SK-MEL-5 (cell line): ENCODE measurements around the gene NR2F1-AS1. TPM values are rescaled to one million over a fixed set of nuclear protein-coding genes. Genes with fewer than 3 reads are reported as not detected.

ENCODE experiments used
- DNase-seq: peaks from one replicate; pipeline ENCODE4 v3.0.0-alpha.2; 2016; ENCODE audit warnings: low read depth, low spot score
- in situ Hi-C: cut with HindIII; loops from 2 replicates; pipeline ENCODE4 v1.10.0; 2016; ENCODE audit warnings: low sequenced_read_pairs, high pct_unique_total_duplicates, low pct_unique_long_range_greater_than_20kb
- total RNA-seq: library from RNA; depleted of rRNA; stranded (reverse); fragments of >200 nt; shearing (Covaris generic); gene quantifications from 2 replicates; pipeline ENCODE4 v1.2.3, GENCODE V29; 2014

Gene NR2F1-AS1
- total RNA-seq, 1 experiment from 2014 or later: 0.11 TPM

DNA sequence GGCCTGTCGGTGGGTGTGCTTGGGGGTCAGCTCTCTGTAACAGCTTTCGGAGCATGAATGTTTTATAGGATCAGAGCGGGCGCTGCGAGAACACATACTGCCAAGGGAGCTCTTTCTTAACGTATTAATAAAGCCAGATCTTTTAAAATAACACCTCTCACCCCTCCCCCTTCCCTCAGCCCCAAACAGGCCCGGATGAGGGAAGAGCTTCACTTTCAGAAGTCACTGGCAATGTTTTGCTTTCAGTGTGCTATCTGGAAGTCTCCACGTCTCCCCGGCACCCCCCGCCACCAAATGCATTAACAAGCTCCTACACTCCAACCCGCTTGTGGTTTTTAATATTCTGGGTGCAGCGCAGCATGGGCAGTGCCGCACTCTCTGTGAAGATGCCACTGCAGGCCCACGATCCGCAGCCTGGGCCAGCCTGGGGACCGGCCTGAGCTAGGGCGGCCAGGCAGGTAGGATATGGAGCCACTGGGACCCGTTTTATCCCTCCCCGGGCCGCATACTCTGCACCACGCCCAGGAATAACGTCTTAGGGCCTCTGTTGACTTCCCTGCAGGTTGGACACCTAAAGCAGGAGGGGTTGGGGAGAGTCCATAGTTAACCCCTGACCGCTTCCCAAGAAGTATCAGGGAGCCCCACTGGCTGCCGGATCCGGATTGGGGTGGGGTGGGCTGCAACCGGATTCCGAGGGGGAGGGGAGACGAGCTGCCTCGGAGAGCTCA, 14.6 kb upstream of the NR2F1-AS1 start:
- no peak for DNase-seq
- in situ Hi-C loops: no loop called here

GRCh38 chr5:93594591-93595419, 13.8 kb upstream of the NR2F1-AS1 start:
- in situ Hi-C loops: no loop called here

GRCh38 chr5:93593476-93594131, 12.6 kb upstream of the NR2F1-AS1 start:
- in situ Hi-C loops: no loop called here
- DNase-seq: no peak

More at GRCh38 chr5:93594591-93595419, 13.8 kb upstream of the NR2F1-AS1 start:
- DNase-seq: no peak

GRCh38 chr5:93592883-93593282, 11.9 kb upstream of the NR2F1-AS1 start:
- DNase-seq: no peak
- in situ Hi-C loops: no loop called here

DNA sequence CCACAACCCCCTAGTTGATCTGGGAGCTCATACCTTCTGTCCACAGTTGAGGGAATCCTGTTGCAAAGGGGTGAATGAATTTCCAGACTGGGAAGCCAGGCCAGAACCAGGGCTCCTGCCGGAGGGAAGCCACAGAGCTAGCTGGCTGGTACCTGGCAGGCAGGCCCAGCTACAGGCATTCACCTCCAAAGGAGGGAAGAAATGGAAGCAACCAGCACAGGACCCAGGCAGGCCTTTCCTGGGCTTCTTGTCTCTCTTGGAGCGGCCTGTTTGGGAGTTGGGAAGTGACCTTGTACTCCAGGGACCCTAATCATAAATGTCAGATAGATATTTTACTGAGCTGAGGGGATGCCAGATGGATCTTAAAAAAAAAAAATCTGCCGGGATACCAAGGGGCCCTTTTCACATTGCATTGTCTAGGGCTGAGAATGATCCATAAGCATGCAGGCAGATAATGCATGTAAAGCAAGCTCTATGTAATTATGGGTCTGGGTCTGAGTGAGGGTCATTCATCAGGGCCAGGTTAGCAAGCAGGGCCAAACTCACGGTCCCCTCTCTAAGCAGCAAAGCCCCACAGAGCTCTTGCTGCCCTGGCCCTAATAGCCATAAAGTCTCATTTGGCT, 10.4 kb upstream of the NR2F1-AS1 start:
- DNase-seq: no peak
- in situ Hi-C loops: no loop called here

DNA sequence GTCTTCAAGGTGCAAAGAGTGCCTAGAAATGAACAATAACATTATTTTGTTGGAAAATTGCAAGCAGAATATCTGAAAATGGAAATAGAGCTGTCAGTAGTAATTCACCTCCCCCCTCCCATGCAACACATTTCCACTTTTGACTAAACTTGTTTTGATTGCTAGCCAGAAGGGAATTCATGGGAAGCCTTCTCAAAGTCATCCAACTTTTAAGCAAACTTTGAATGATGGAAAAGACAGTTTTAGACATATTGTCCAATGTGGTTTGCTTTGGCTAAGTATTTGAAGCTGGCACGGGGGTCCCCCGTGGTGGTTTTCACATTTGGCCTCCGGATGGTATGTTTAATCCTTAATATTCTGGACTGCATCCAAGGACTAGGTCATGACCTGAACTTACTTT, 9.5 kb upstream of the NR2F1-AS1 start:
- in situ Hi-C loops: no loop called here
- no peak for DNase-seq

DNA sequence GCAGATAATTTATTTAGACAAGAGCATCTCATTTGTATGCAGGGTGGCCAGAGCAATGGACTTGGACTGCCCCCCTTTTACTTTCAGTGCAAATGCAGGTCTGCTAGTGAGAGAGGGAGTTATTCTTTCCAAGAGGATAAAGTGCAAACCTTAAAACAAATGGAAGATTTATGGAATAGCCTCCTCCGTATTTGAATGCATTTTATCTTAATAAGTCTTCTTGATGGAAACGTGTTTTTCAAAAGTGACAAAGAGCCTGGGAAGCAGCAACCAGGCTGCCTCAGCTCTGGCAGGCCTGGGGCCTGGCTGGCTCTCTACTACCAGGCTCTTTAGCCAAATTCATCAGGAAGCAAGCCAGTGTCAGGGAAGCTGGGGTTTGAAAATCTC, 8.8 kb upstream of the NR2F1-AS1 start:
- in situ Hi-C loops: no loop called here
- no peak for DNase-seq

DNA sequence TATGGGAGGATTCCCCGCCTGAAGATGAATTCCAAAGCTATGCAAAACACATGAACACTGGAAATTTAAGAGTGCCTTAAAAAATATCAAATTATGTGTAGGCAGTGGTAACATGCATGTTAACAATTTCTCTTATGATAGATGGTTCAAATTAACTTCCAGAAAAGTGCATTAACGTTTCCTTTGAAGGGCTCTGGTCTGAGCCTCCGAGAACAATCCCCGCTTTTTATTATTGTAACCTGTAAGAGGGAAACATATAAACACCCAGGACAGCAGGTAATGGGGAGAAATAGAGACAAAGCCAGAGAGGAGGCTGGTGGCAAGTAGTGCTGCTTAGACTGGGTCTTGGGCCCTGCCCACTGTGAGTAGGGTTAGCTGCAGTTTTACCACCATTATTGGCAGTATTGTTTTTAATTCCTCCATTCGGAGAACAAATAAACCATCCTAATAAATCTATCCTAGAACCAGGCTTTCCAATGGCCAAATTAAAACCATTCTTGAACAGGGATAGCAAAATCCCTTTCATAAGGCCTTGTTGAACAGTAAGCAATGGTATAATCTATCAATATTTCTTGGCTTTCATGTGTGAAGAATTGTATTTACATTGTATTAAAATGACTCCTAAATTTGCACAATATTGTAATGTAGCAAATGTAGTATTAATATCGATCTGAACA, 8.3 kb upstream of the NR2F1-AS1 start:
- no peak for DNase-seq
- in situ Hi-C loops: no loop called here

DNA sequence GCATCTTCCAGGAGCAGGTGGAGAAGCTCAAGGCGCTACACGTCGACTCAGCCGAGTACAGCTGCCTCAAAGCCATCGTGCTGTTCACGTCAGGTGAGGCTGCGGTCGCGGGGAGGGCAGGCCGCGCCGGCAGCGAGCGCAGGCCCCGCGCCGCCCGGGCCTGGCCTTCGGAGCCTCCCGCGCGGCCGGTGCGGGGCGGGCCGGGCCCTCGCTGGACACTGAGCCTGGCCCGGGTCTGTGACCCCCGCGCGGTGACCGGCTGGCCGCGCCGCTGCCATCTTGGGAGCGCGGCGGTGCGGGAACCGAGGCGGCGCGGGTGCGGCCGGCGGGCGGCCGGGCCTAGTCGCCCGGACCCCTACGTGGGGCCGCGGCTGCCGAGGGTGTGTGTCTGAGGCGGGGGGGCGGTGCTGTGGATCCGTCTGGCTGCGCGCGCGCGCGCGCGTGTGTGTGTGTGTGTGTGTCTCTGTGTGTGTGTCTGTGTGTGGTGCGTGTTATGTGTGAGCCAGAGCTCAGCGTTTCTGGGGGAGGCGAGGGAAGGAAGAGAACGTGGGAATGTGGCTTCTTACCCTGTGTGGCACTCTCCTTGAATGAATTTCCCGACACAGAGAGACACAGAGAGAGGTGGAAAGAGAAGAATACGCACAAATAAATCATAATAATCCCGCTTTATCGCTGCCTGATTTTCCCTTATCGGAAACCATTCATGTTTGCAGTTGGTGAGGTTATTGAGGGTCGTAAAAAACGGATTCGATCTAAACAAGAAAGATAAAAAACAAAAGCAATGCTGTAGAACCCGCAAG, 7.5 kb upstream of the NR2F1-AS1 start:
- no peak for DNase-seq
- in situ Hi-C loops: no loop called here

DNA sequence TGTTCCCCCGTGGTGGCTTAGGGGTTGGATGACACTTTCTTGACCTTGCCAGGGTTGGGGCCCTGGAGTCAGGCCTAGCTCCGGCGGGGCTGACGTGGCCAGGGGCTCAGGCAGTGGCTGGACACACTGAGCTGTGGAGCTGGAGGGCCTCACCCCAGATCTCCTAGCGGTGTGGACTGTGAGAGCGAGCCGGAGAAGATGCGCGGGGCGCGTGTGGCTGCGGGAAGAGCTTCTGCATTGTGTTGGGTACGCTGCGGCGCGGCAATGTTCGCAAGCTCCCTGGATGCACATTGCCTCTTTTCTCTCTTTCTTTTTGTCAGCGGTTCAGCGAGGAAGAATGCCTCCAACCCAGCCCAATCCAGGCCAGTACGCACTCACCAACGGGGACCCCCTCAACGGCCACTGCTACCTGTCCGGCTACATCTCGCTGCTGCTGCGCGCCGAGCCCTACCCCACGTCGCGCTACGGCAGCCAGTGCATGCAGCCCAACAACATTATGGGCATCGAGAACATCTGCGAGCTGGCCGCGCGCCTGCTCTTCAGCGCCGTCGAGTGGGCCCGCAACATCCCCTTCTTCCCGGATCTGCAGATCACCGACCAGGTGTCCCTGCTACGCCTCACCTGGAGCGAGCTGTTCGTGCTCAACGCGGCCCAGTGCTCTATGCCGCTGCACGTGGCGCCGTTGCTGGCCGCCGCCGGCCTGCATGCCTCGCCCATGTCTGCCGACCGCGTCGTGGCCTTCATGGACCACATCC, 6.8 kb upstream of the NR2F1-AS1 start:
- in situ Hi-C loops: no loop called here
- DNase-seq: no peak

DNA sequence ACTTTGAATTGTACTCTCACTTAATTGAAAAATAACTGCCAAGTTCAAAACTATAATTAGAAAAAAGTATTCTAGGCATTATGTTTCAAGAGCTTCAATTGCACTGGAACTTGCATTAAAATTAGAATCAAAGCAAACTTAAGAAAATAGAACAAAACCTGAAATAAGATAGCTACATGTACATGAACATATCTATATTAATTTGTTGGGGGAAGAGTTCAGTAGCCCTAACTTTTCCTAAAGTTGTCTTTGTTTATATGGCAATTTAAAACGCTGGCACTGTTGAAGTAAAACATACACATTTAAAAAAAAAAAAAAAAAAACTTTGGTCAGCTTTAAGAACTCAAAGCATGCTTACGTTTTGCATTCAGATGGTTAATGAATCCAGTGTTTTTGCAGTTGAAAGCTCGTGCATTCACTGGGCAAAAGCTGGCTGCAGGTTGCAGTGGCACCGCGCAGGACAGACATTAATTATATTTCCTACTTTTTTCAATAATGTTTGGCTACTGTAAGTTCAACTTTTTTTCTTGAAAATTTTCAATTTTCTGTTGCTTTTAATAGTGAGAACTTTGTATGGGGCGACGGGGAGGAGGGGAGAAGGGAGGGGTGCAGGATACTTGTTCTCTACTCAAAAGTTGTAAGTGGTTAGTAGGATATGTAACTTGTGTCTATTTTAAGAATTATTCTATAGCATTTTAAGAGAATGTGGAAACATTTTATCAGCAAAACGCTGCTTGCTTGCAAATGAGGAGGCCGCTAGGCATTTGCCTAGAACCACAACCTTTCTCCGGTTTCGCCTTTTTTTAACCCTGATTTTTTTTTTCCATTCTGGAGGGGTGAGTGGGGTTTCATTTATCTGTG, 5.9 kb upstream of the NR2F1-AS1 start:
- DNase-seq: no peak
- in situ Hi-C loops: no loop called here

GRCh38 chr5:93585767-93586385, 4.9 kb upstream of the NR2F1-AS1 start:
- in situ Hi-C loops: no loop called here

GRCh38 chr5:93585041-93585766, 4.2 kb upstream of the NR2F1-AS1 start:
- DNase-seq: no peak

More at GRCh38 chr5:93585767-93586385, 4.9 kb upstream of the NR2F1-AS1 start:
- no peak for DNase-seq

GRCh38 chr5:93584596-93585040, 3.6 kb upstream of the NR2F1-AS1 start:
- in situ Hi-C loops: no loop called here
- DNase-seq: no peak

More at GRCh38 chr5:93585041-93585766, 4.2 kb upstream of the NR2F1-AS1 start:
- in situ Hi-C loops: no loop called here
